ENCODE measurements around the gene MYOM1. TPM values are rescaled to one million over a fixed set of nuclear protein-coding genes. Genes with fewer than 3 reads are reported as not detected.
A peak's percentile ranks its signal among the peaks of the same experiment; 100 is the strongest.

The MYOM1 gene
- total RNA-seq, 1 experiment from 2014 or later: 0.41 TPM

DNA sequence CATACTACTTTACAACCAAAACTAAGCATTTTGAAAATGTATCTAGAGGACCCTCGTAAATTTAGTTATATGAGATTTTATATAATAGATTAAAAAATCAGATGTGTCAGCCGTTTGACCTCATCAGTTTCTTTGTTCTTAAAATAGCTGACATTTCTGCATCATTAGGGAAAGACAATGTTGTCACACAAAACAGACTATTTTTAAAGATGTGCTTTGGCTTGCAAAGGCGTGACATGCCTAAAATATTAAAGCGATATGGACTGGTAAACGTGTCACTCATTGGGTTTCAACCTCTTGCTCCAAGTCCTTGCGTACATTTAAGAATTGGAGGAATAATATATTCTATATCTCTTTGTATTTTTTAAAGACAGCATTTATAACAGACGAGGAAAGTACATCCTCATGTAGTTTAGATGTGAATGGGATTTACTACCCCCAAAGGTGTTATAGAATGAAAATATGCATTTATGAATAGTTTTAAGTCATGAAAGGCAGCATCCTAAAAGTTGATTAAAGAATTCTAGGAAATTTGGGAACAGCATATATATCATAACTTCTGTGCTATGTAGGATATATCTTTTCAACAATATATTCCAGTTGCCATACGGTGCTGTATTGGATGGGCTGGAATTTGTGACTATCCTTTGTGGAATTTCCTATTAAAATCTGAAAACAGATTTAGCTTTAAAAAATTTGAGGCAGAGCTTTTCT is 31.6 kb upstream of the MYOM1 start:
- peaks cover 59% of the 10 kb centered on the region for H3K4me1 ChIP-seq

DNA sequence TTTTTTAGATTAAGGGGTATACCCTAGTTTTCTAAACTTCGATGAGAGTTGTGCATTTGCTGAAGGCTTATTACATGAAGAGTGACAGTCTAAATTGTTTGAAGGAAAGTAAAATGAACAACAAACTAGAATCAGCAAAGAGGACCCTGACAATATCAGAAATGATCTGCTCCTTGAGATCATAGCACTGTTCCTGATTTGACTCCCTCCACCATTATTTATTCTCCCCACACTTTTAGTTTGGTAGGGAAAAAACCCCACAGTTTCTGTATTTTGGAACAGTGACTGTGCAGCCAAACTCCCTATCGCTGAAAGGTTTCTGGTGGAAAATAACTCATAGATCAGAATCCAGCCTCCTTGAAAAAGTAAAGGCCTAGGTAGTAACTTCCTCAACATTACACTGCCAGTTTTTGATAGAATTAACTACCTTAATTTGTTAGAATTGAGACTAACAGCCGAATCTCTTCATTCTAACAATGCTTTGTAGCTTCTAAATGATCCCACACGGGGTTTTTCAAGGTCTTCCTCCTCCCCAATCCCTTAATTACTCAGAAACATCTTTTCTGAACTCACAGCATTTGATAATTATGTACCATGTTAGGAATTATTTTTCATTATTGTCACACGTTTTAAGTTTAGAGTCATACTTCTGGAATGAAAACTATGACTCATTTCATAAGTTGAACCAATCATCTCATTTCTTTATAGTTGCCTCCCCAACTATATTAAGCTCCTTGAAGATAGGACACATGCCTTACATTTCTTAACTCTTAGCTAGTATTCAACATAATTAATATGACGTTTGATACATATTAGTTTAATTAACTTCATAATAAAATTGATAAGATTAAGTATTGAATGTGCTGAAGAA is 30.7 kb upstream of the MYOM1 start:
- peak overlapping the region; percentile 41 for H3K4me3 Mint-ChIP-seq (ENCODE audit: unreplicated experiment)
- TF ChIP-seq, protein P1, sequence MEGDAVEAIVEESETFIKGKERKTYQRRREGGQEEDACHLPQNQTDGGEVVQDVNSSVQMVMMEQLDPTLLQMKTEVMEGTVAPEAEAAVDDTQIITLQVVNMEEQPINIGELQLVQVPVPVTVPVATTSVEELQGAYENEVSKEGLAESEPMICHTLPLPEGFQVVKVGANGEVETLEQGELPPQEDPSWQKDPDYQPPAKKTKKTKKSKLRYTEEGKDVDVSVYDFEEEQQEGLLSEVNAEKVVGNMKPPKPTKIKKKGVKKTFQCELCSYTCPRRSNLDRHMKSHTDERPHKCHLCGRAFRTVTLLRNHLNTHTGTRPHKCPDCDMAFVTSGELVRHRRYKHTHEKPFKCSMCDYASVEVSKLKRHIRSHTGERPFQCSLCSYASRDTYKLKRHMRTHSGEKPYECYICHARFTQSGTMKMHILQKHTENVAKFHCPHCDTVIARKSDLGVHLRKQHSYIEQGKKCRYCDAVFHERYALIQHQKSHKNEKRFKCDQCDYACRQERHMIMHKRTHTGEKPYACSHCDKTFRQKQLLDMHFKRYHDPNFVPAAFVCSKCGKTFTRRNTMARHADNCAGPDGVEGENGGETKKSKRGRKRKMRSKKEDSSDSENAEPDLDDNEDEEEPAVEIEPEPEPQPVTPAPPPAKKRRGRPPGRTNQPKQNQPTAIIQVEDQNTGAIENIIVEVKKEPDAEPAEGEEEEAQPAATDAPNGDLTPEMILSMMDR (IDR thresholded peaks at IDR 0.05; ENCODE audit: insufficient read depth in 1 of 2, low read depth in 1 of 2, low read length in 1 of 2, severe bottlenecking in 1 of 2, unreplicated experiment in 1 of 2): no peak
- Histone ChIP-seq H3K4me3 (ENCODE audit: low read depth, low read length) (no peak overlapping the region), H3K36me3 (ENCODE audit: control insufficient read depth, insufficient read depth, low read length) (no peaks in the 10 kb centered on the region), H3K27me3 (replicated peaks; ENCODE audit: control insufficient read depth, insufficient read depth, low read length) (no peaks in the 10 kb centered on the region), H3K4me1 (peaks cover 50% of the 10 kb centered on the region), H3K9me3 (no peaks in the 10 kb centered on the region)
- H3K36me3 Mint-ChIP-seq (ENCODE audit: insufficient read depth, unreplicated experiment): peaks cover 66% of the 10 kb centered on the region
- ChIA-PET CTCF (interaction anchor here (0.6 kb wide), 1 partner anchor 232 kb away, joined by 5 read pairs; no protein-coding TSS in a partner anchor), POLR2A (interaction anchor here (0.9 kb wide), 1 partner anchor 221 kb away, joined by 6 read pairs; no protein-coding TSS in a partner anchor)
- H3K4me1 Mint-ChIP-seq (ENCODE audit: low read depth, unreplicated experiment): peaks cover 32% of the 10 kb centered on the region
- H3K27ac Mint-ChIP-seq (ENCODE audit: unreplicated experiment): peak overlapping the region; percentile 16
- intact Hi-C loops (cut with micrococcal nuclease; ENCODE audit: unreplicated experiment): no loop called here
- no peaks in the 10 kb centered on the region for H3K9me3 Mint-ChIP-seq (ENCODE audit: unreplicated experiment)
- DNase-seq: no peak
- BruUV-seq (replicated peaks): no TSS peak
- H3K27me3 Mint-ChIP-seq (ENCODE audit: insufficient read depth, unreplicated experiment): no peaks in the 10 kb centered on the region

More for the DNA sequence above, 31.6 kb upstream of the MYOM1 start:
- no peak overlapping the region for H3K4me3 ChIP-seq (ENCODE audit: low read depth, low read length)
- no peaks in the 10 kb centered on the region for H3K9me3 Mint-ChIP-seq (ENCODE audit: unreplicated experiment)
- H3K27me3 ChIP-seq (replicated peaks; ENCODE audit: control insufficient read depth, insufficient read depth, low read length): no peaks in the 10 kb centered on the region
- intact Hi-C loops (cut with micrococcal nuclease; ENCODE audit: unreplicated experiment): no loop called here
- H3K27ac Mint-ChIP-seq (ENCODE audit: unreplicated experiment): no peak overlapping the region
- ChIA-PET CTCF (interaction anchor here (0.6 kb wide), 1 partner anchor 231 kb away, joined by 5 read pairs; no protein-coding TSS in a partner anchor), POLR2A (interaction anchor here (0.9 kb wide), 1 partner anchor 220 kb away, joined by 6 read pairs; no protein-coding TSS in a partner anchor)
- BruUV-seq (replicated peaks): no TSS peak
- H3K4me3 Mint-ChIP-seq (ENCODE audit: unreplicated experiment): no peak overlapping the region
- H3K4me1 Mint-ChIP-seq (ENCODE audit: low read depth, unreplicated experiment): peaks cover 33% of the 10 kb centered on the region
- DNase-seq: no peak
- H3K36me3 Mint-ChIP-seq (ENCODE audit: insufficient read depth, unreplicated experiment): peaks cover 67% of the 10 kb centered on the region
- TF ChIP-seq, protein P1 (IDR thresholded peaks at IDR 0.05; ENCODE audit: insufficient read depth in 1 of 2, low read depth in 1 of 2, low read length in 1 of 2, severe bottlenecking in 1 of 2, unreplicated experiment in 1 of 2): no peak
- no peaks in the 10 kb centered on the region for H3K27me3 Mint-ChIP-seq (ENCODE audit: insufficient read depth, unreplicated experiment)
- H3K9me3 ChIP-seq: no peaks in the 10 kb centered on the region
- H3K36me3 ChIP-seq (ENCODE audit: control insufficient read depth, insufficient read depth, low read length): no peaks in the 10 kb centered on the region; the same call in 1 of the 2 replicates

Measured in Caco-2 (cell line).